B cell (primary cell): Measurements from ENCODE around the gene NIPBL. TPM values are rescaled to one million over a fixed set of nuclear protein-coding genes. Genes with fewer than 3 reads are reported as not detected.
"Not testable (repeated sequence)": the region's sequence is repeated elsewhere in the genome, so short reads cannot be mapped to it uniquely, and the experiment has no call there.

ENCODE experiments used
- ATAC-seq: fragments of 200-7000 bp; cut with Tn5 transposase; one replicate; pipeline ENCODE4 v1.10.0; 2021; ENCODE audit warnings: low read depth, mild to moderate bottlenecking, moderate number of reproducible peaks, moderate library complexity
- CTCF ChIA-PET: fragments of 350-600 bp; sonication (Branson Sonifier 250); formaldehyde crosslinking; loops from one replicate; lab custom pipeline; 2021; ENCODE audit warnings: antibody characterized with exemption, inconsistent platforms; lab: Charles Lee
- POLR2A ChIA-PET: fragments of 350-600 bp; sonication (Branson Sonifier 250); formaldehyde crosslinking; loops from one replicate; lab custom pipeline; 2021; ENCODE audit warnings: antibody characterized with exemption; lab: Charles Lee
- DNase-seq: peaks from one replicate; pipeline ENCODE4 v3.0.0; 2013
- H2AFZ ChIP-seq: 2 replicates; pipeline ENCODE4 v1.6.1; 2012; ENCODE audit warnings: mild to moderate bottlenecking, low read depth, low read length; ENCODE audit not compliant: insufficient read depth, poor library complexity, severe bottlenecking
- H3K27ac ChIP-seq, 2 donors: 1 replicate in 1 of 2; 2 replicates in 1 of 2; pipeline ENCODE4 v1.5.1; 2012 to 2013; ENCODE audit warnings: low read length in 2 of 2, mild to moderate bottlenecking in 2 of 2, moderate library complexity in 1 of 2
- H3K27me3 ChIP-seq, 4 experiments: fragments of 200-600 bp in 1 of 4; sonication (generic) in 1 of 4; replicated peaks in 1 of 4; 1 replicate in 2 of 4; 2 replicates in 2 of 4; pipeline versions ENCODE4 v1.6.1 to v1.7.0; 2013 to 2016; ENCODE audit warnings: low read length in 3 of 4, mild to moderate bottlenecking in 2 of 4, mixed read lengths in 1 of 4, moderate library complexity in 1 of 4; ENCODE audit not compliant: insufficient read depth in 4 of 4, control insufficient read depth in 3 of 4; ENCODE audit errors: control extremely low read depth in 1 of 4
- H3K36me3 ChIP-seq, 2 experiments: replicated peaks in 1 of 2; 1 replicate in 1 of 2; 2 replicates in 1 of 2; pipeline versions ENCODE4 v1.6.1 to v1.7.1; 2013; ENCODE audit warnings: low read length in 1 of 2; ENCODE audit not compliant: insufficient read depth in 2 of 2, control insufficient read depth in 1 of 2; ENCODE audit errors: control extremely low read depth in 1 of 2, extremely low read depth in 1 of 2
- H3K4me1 ChIP-seq, 2 donors: fragments of 200-600 bp in 1 of 2; sonication (generic) in 1 of 2; 1 replicate in 1 of 2; 2 replicates in 1 of 2; pipeline versions ENCODE4 v1.5.1 to v1.6.1; 2013 to 2017; ENCODE audit warnings: low read length in 2 of 2; ENCODE audit not compliant: control insufficient read depth in 2 of 2, insufficient read depth in 2 of 2
- H3K4me2 ChIP-seq: replicated peaks from 2 replicates; pipeline ENCODE3; 2012; ENCODE audit warnings: mild to moderate bottlenecking, low read depth, low read length; ENCODE audit not compliant: poor library complexity, severe bottlenecking
- H3K4me3 ChIP-seq, 5 experiments: fragments of 200-600 bp in 1 of 5; sonication (generic) in 1 of 5; 1 replicate in 3 of 5; 2 replicates in 2 of 5; pipeline versions ENCODE4 v1.5.1 to v1.7.0; 2011 to 2016; ENCODE audit warnings: low read length in 4 of 5, mild to moderate bottlenecking in 4 of 5, low read depth in 2 of 5, control low read depth in 1 of 5, moderate library complexity in 1 of 5; ENCODE audit not compliant: insufficient read depth in 1 of 5; ENCODE audit errors: control extremely low read depth in 1 of 5, extremely low read depth in 1 of 5
- H3K79me2 ChIP-seq: fragments of 200-600 bp; sonication (generic); one replicate; pipeline ENCODE4 v1.6.0; 2016; ENCODE audit warnings: low read length; ENCODE audit not compliant: control insufficient read depth, insufficient read depth
- H3K9ac ChIP-seq: fragments of 200-600 bp; sonication (generic); 2 replicates; pipeline ENCODE4 v1.6.1; 2017; ENCODE audit warnings: mild to moderate bottlenecking, low read length, moderate library complexity
- H3K9me3 ChIP-seq, 3 donors: one replicate each; pipeline versions ENCODE4 v1.6.1 to v1.7.1; 2013; ENCODE audit warnings: low read length in 2 of 3; ENCODE audit not compliant: control insufficient read depth in 2 of 3, insufficient read depth in 1 of 3; ENCODE audit errors: control extremely low read depth in 1 of 3
- H4K20me1 ChIP-seq: 2 replicates; pipeline ENCODE4 v1.6.0; 2012; ENCODE audit warnings: mild to moderate bottlenecking, low read length; ENCODE audit not compliant: insufficient read depth, control insufficient read depth, poor library complexity, severe bottlenecking
- H3K27ac Mint-ChIP-seq: one replicate; pipeline ENCODE4 v1.8.0; 2021; ENCODE audit warnings: mixed read lengths
- H3K27me3 Mint-ChIP-seq: one replicate; pipeline ENCODE4 v1.8.0; 2021; ENCODE audit warnings: mixed read lengths
- H3K4me1 Mint-ChIP-seq: one replicate; pipeline ENCODE4 v1.8.0; 2021; ENCODE audit warnings: mixed read lengths
- H3K4me3 Mint-ChIP-seq: one replicate; pipeline ENCODE4 v1.8.0; 2021; ENCODE audit warnings: mixed read lengths
- H3K9me3 Mint-ChIP-seq: one replicate; pipeline ENCODE4 v1.8.0; 2022; ENCODE audit warnings: mixed read lengths; ENCODE audit not compliant: insufficient read depth
- CTCF ChIP-seq: fragments of 200-600 bp; IDR thresholded peaks from one replicate; pipeline ENCODE4 v1.8.0; 2022; ENCODE audit warnings: antibody characterized with exemption, mild to moderate bottlenecking
- EZH2 ChIP-seq: IDR thresholded peaks from 2 replicates; pipeline ENCODE4 v1.6.1; 2012; ENCODE audit warnings: borderline replicate concordance, low read depth, mild to moderate bottlenecking, moderate library complexity, low read length; ENCODE audit not compliant: insufficient read depth, poor library complexity, severe bottlenecking
- WGBS: methylation state at CpG from one replicate; pipeline ENCODE4 v1.1.5; 2013; ENCODE audit warnings: missing lambda C conversion rate; ENCODE audit not compliant: insufficient coverage; 5-methylcytosine and 5-hydroxymethylcytosine counted together
- intact Hi-C: fragments of 100-400 bp; cut with micrococcal nuclease; formaldehyde crosslinking; loops from one replicate; pipeline ENCODE4 v1.10.0; 2022
- polyA plus RNA-seq: library from polyadenylated mRNA; depleted of rRNA; stranded (reverse); fragments of >200 nt; gene quantifications from 2 replicates; pipeline ENCODE4 v1.2.3, GENCODE V29; 2012
- total RNA-seq, 2 donors: library from RNA; stranded (reverse); fragments of 120-200 nt in 1 of 2; gene quantifications; 1 replicate in 1 of 2; 2 replicates in 1 of 2; pipeline versions ENCODE4 v1.2.3 to v1.2.4, GENCODE V29; 2013 to 2022

NIPBL gene
- total and polyA plus RNA-seq, 2 donors (not counting 1 experiment from before 2014, with no cell fraction given), result 24.7 to 112 TPM

GRCh38 chr5:37077146-37077545 lies 200.6 kb downstream of the NIPBL start:
- POLR2A ChIA-PET, result no interaction called here
- intact Hi-C loops, result no loop called here
- H4K20me1 ChIP-seq, result no peaks in the 10 kb centered on the region
- no CpG with 5 or more reads among the region's 1 CpG for WGBS
- no peak for ATAC-seq
- H3K4me3 ChIP-seq, result no peak overlapping the region
- H3K36me3 ChIP-seq, result peaks cover 0 to 1% of the 10 kb centered on the region in 2 experiments
- CTCF ChIA-PET, result no interaction called here
- Mint-ChIP-seq H3K4me3 (no peak overlapping the region), H3K27me3 (no peaks in the 10 kb centered on the region), H3K27ac (no peak overlapping the region), H3K9me3 (no peaks in the 10 kb centered on the region), H3K4me1 (no peaks in the 10 kb centered on the region)
- TF ChIP-seq EZH2 (no peak), CTCF (no peak)
- no peak overlapping the region for H2AFZ ChIP-seq
- no peaks in the 10 kb centered on the region for H3K9me3 ChIP-seq
- no peak overlapping the region for H3K27ac ChIP-seq
- H3K9ac ChIP-seq, result no peak overlapping the region
- H3K27me3 ChIP-seq, result no peaks in the 10 kb centered on the region
- DNase-seq, result no peak
- no peaks in the 10 kb centered on the region for H3K4me1 ChIP-seq
- no peak overlapping the region for H3K4me2 ChIP-seq
- H3K79me2 ChIP-seq, result no peaks in the 10 kb centered on the region

- no peaks in the 10 kb centered on the region for H3K9me3 ChIP-seq
- CTCF ChIA-PET, result no interaction called here
- DNase-seq, result no peak
- H3K36me3 ChIP-seq, result peaks cover 0 to 1% of the 10 kb centered on the region in 2 experiments
- POLR2A ChIA-PET, result no interaction called here
- no peaks in the 10 kb centered on the region for H3K27me3 Mint-ChIP-seq
- no CpG with 5 or more reads among the region's 3 CpGs for WGBS
- intact Hi-C loops, result no loop called here
- no peak for ATAC-seq
- H3K4me1 ChIP-seq, result no peaks in the 10 kb centered on the region
- no peak overlapping the region for H3K9ac ChIP-seq
- no peak overlapping the region for H3K27ac ChIP-seq
- H3K27me3 ChIP-seq, result no peaks in the 10 kb centered on the region
- no peaks in the 10 kb centered on the region for H3K9me3 Mint-ChIP-seq
- H2AFZ ChIP-seq, result no peak overlapping the region
- H3K4me2 ChIP-seq, result no peak overlapping the region
- no peaks in the 10 kb centered on the region for H3K79me2 ChIP-seq
- H3K27ac Mint-ChIP-seq, result no peak overlapping the region
- H3K4me1 Mint-ChIP-seq, result no peaks in the 10 kb centered on the region
- H3K4me3 ChIP-seq, result no peak overlapping the region
- H3K4me3 Mint-ChIP-seq, result no peak overlapping the region
- no peaks in the 10 kb centered on the region for H4K20me1 ChIP-seq
- TF ChIP-seq EZH2, result no peak
- no peak for TF ChIP-seq CTCF
Observed at GRCh38 chr5:37080697-37081096, 204.1 kb downstream of the NIPBL start.

GRCh38 chr5:37082977-37083376 lies 206.4 kb downstream of the NIPBL start:
- H3K27me3 ChIP-seq, H3K27me3 Mint-ChIP-seq, H3K4me1 ChIP-seq, H3K9me3 Mint-ChIP-seq, POLR2A ChIA-PET, H3K9ac ChIP-seq, H3K4me3 ChIP-seq, H3K27ac Mint-ChIP-seq, CTCF ChIA-PET, ATAC-seq, H2AFZ ChIP-seq, H3K4me3 Mint-ChIP-seq, DNase-seq, H3K4me1 Mint-ChIP-seq, H4K20me1 ChIP-seq, intact Hi-C loops, H3K36me3 ChIP-seq, H3K27ac ChIP-seq, H3K79me2 ChIP-seq, H3K9me3 ChIP-seq, H3K4me2 ChIP-seq: not testable (repeated sequence)
- WGBS, result no CpG with 5 or more reads among the region's 2 CpGs
